Activated CD8-positive, alpha-beta T cell treated with anti-CD3 and anti-CD28 coated beads for 36 hours (primary cell): ENCODE results near the gene ALDH1B1. TPM values are rescaled to one million over a fixed set of nuclear protein-coding genes. Genes with fewer than 3 reads are reported as not detected.

ENCODE experiments used
- ATAC-seq: fragments of 200-7000 bp; cut with Tn5 transposase; one replicate; pipeline ENCODE4 v1.10.0; 2021; ENCODE audit warnings: mild to moderate bottlenecking, moderate library complexity
- CTCF ChIA-PET: fragments of 350-600 bp; sonication (Branson Sonifier 250); formaldehyde crosslinking; loops from one replicate; lab custom pipeline; 2021; ENCODE audit warnings: antibody characterized with exemption; lab: Charles Lee
- POLR2A ChIA-PET: fragments of 350-600 bp; sonication (Branson Sonifier 250); formaldehyde crosslinking; loops from one replicate; lab custom pipeline; 2021; ENCODE audit warnings: antibody characterized with exemption; lab: Charles Lee
- DNase-seq: peaks from one replicate; pipeline ENCODE4 v3.0.0-alpha.2; 2020
- H3K27ac Mint-ChIP-seq: one replicate; pipeline ENCODE4 v1.8.0; 2021; ENCODE audit warnings: mild to moderate bottlenecking, mixed read lengths
- H3K27me3 Mint-ChIP-seq: one replicate; pipeline ENCODE4 v1.8.0; 2021; ENCODE audit warnings: mixed read lengths
- H3K36me3 Mint-ChIP-seq: one replicate; pipeline ENCODE4 v1.8.0; 2021; ENCODE audit warnings: low read depth, mixed read lengths
- H3K4me1 Mint-ChIP-seq: one replicate; pipeline ENCODE4 v1.8.0; 2021; ENCODE audit warnings: low read depth, mixed read lengths
- H3K4me3 Mint-ChIP-seq: one replicate; pipeline ENCODE4 v1.8.0; 2021; ENCODE audit warnings: mild to moderate bottlenecking, moderate library complexity, mixed read lengths
- H3K9me3 Mint-ChIP-seq: one replicate; pipeline ENCODE4 v1.8.0; 2021; ENCODE audit warnings: mixed read lengths
- CTCF ChIP-seq: fragments of 200-600 bp; IDR thresholded peaks from one replicate; pipeline ENCODE4 v1.8.0; 2022; ENCODE audit warnings: antibody characterized with exemption, mild to moderate bottlenecking
- intact Hi-C: fragments of 100-400 bp; cut with micrococcal nuclease; formaldehyde crosslinking; loops from one replicate; pipeline ENCODE4 v1.10.0; 2022
- total RNA-seq, 2 experiments: library from RNA; stranded (reverse); gene quantifications; one replicate each; pipeline ENCODE4 v1.2.3, GENCODE V29; 2021

ALDH1B1 gene
- total RNA-seq, 2 experiments from 2014 or later, result 23.9 to 26.5 TPM

GRCh38 chr9:38380230-38380871, 12.2 kb upstream of the ALDH1B1 start:
- no peak for ATAC-seq
- intact Hi-C loops, result no loop called here

GRCh38 chr9:38380872-38381534, 11.5 kb upstream of the ALDH1B1 start:
- no peaks in the 10 kb centered on the region for H3K27me3 Mint-ChIP-seq
- H3K36me3 Mint-ChIP-seq, result no peaks in the 10 kb centered on the region
- ATAC-seq (no peak), DNase-seq (no peak)
- TF ChIP-seq CTCF, result no peak
- CTCF ChIA-PET, result no interaction called here
- H3K4me1 Mint-ChIP-seq, result no peaks in the 10 kb centered on the region
- H3K4me3 Mint-ChIP-seq, result no peak overlapping the region
- POLR2A ChIA-PET, result no interaction called here
- H3K9me3 Mint-ChIP-seq, result peaks cover 7% of the 10 kb centered on the region
- intact Hi-C loops, result no loop called here
- H3K27ac Mint-ChIP-seq, result no peak overlapping the region

More at GRCh38 chr9:38380230-38380871, 12.2 kb upstream of the ALDH1B1 start:
- Mint-ChIP-seq H3K4me3 (no peak overlapping the region), H3K27ac (no peak overlapping the region), H3K4me1 (no peaks in the 10 kb centered on the region), H3K9me3 (peaks cover 7% of the 10 kb centered on the region), H3K36me3 (no peaks in the 10 kb centered on the region), H3K27me3 (no peaks in the 10 kb centered on the region)
- no peak for TF ChIP-seq CTCF
- no peak for DNase-seq
- ChIA-PET CTCF (no interaction called here), POLR2A (no interaction called here)

- intact Hi-C loops, result no loop called here
- Mint-ChIP-seq H3K4me1 (no peaks in the 10 kb centered on the region), H3K4me3 (no peak overlapping the region), H3K27me3 (no peaks in the 10 kb centered on the region), H3K9me3 (peaks cover 7% of the 10 kb centered on the region), H3K27ac (no peak overlapping the region), H3K36me3 (no peaks in the 10 kb centered on the region)
- TF ChIP-seq CTCF, result no peak
- ChIA-PET POLR2A (no interaction called here), CTCF (no interaction called here)
- DNase-seq (no peak), ATAC-seq (no peak)
Measured at GRCh38 chr9:38382141-38382540, 10.4 kb upstream of the ALDH1B1 start.

GRCh38 chr9:38384990-38385848, 7.3 kb upstream of the ALDH1B1 start:
- ChIA-PET POLR2A (no interaction called here), CTCF (interaction anchor here (1.0 kb wide), 1 partner anchor 24 kb away, joined by 3 read pairs; no protein-coding TSS in a partner anchor)
- no peaks in the 10 kb centered on the region for H3K36me3 Mint-ChIP-seq
- H3K9me3 Mint-ChIP-seq, result peaks cover 7% of the 10 kb centered on the region
- no peak for TF ChIP-seq CTCF
- ATAC-seq (no peak), DNase-seq (no peak)
- no peak overlapping the region for H3K4me3 Mint-ChIP-seq
- no peak overlapping the region for H3K27ac Mint-ChIP-seq
- H3K27me3 Mint-ChIP-seq, result peaks cover 1% of the 10 kb centered on the region
- H3K4me1 Mint-ChIP-seq, result no peaks in the 10 kb centered on the region
- intact Hi-C loops, result no loop called here
